Measurements from ENCODE around the gene MDFIC2.
"Not testable (repeated sequence)": the region's sequence is repeated elsewhere in the genome, so short reads cannot be mapped to it uniquely, and the experiment has no call there.

Gene MDFIC2

DNA sequence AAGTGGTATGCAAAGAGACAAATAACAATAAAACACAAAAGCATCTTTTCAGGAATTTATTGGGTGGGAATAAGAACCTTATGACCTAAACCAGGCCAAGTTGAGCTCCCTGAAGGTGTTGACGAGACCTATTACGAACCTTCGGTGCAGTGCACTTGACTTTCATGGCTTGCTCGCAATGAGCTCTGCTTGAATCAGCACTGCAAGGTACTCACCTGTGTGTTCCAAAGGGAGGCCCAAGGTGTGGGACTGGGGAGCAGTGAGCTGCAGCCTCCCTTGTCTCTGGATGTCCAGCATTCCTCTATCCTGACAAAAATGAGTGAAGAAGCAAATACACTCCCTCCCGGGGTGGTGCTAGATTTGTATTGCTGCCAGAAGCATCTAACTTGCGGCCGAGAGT, at the start of gene MDFIC2:
Gene MDFIC2, minus strand, starts transcription at position 303 of the 400 bp plus-strand sequence. CDS start 665 bp downstream, outside the sequence.
- Mint-ChIP-seq H3K27me3 (no peaks in the 10 kb centered on the region), H3K4me3 (no peak within 1 kb of the TSS), H3K27ac (no peak within 1 kb of the TSS), H3K4me1 (no peaks in the 10 kb centered on the region), H3K9me3 (no peaks in the 10 kb centered on the region)
- DNase-seq (no peak), ATAC-seq (no peak)

- DNase-seq (no peak), ATAC-seq (peak; percentile 87)
- no peaks in the 10 kb centered on the region for H3K4me1 Mint-ChIP-seq
- H3K27ac Mint-ChIP-seq, result no peak overlapping the region
- H3K27me3 Mint-ChIP-seq, result no peaks in the 10 kb centered on the region
- peaks cover 8 to 10% of the 10 kb centered on the region in 2 donors for H3K9me3 Mint-ChIP-seq
- no peak overlapping the region for H3K4me3 Mint-ChIP-seq
These were observed 48.7 kb upstream of the MDFIC2 start for GRCh38 chr3:70360979-70361760.

DNA sequence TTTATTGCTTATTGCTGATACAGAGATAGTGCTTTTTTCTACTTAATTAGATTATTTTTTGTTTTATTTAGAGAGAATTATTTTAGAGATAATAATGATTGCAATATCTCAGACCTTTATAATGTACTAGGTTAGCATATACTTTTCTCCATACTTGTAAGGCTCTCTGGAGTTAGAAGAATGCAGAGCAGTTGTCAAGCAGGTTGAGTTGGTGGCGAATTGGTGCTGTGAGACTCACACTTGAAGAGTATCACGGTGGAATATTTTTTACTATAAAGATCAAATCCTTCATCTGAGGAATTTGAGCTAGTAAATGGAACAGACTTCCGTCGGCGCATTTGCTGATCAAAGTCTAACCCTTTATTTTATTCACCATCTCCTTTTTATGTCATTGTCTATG, 47.3 kb upstream of the MDFIC2 start:
- ATAC-seq (no peak), DNase-seq (no peak)
- H3K9me3 Mint-ChIP-seq, result peaks cover 5 to 8% of the 10 kb centered on the region in 2 donors
- H3K27ac Mint-ChIP-seq, result no peak overlapping the region
- no peaks in the 10 kb centered on the region for H3K27me3 Mint-ChIP-seq
- no peaks in the 10 kb centered on the region for H3K4me1 Mint-ChIP-seq
- H3K4me3 Mint-ChIP-seq, result no peak overlapping the region

- H3K27ac Mint-ChIP-seq, result no peak overlapping the region
- no peaks in the 10 kb centered on the region for H3K27me3 Mint-ChIP-seq
These were observed 46.6 kb upstream of the MDFIC2 start for GRCh38 chr3:70358978-70359580.

GRCh38 chr3:70352215-70352614, 39.8 kb upstream of the MDFIC2 start:
- peaks cover 7% of the 10 kb centered on the region in 2 donors for H3K9me3 Mint-ChIP-seq
- ATAC-seq, result no peak

More at GRCh38 chr3:70358978-70359580, 46.6 kb upstream of the MDFIC2 start:
- peaks cover 0 to 4% of the 10 kb centered on the region in 2 donors for H3K9me3 Mint-ChIP-seq
- H3K4me3 Mint-ChIP-seq, result no peak overlapping the region
- no peaks in the 10 kb centered on the region for H3K4me1 Mint-ChIP-seq
- no peak for DNase-seq
- ATAC-seq, result no peak

DNA sequence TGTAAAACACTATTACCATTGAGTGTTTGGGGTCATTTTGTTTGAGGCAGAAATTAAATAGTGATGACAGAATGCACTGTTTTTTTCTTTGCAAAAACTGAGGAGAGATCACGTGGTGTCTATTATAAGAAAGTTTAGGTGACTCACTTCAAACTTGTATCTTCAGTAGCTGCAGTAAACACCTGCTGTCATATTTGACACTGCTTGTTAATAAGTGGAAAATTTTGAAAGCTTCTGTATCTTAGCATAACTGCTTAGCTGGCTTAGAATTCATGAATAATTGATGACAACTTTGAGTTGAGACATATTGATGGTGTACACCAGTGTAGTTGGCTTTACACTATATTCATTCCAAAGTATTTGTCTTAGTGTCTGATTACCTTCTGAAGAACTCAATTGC, 29.7 kb upstream of the MDFIC2 start:
- no peak overlapping the region for H3K4me3 Mint-ChIP-seq
- no peak for DNase-seq
- ATAC-seq, result no peak
- no peaks in the 10 kb centered on the region for H3K9me3 Mint-ChIP-seq
- H3K27me3 Mint-ChIP-seq, result peaks cover 4% of the 10 kb centered on the region
- H3K4me1 Mint-ChIP-seq, result no peaks in the 10 kb centered on the region
- H3K27ac Mint-ChIP-seq, result no peak overlapping the region

More at GRCh38 chr3:70352215-70352614, 39.8 kb upstream of the MDFIC2 start:
- H3K27me3 Mint-ChIP-seq, result peaks cover 25% of the 10 kb centered on the region
- no peaks in the 10 kb centered on the region for H3K4me1 Mint-ChIP-seq
- DNase-seq, result no peak
- no peak overlapping the region for H3K4me3 Mint-ChIP-seq
- no peak overlapping the region for H3K27ac Mint-ChIP-seq

GRCh38 chr3:70336885-70337284, 24.4 kb upstream of the MDFIC2 start:
- not testable (repeated sequence) for H3K4me3 Mint-ChIP-seq, H3K27ac Mint-ChIP-seq, DNase-seq, H3K27me3 Mint-ChIP-seq, ATAC-seq, H3K4me1 Mint-ChIP-seq, H3K9me3 Mint-ChIP-seq

DNA sequence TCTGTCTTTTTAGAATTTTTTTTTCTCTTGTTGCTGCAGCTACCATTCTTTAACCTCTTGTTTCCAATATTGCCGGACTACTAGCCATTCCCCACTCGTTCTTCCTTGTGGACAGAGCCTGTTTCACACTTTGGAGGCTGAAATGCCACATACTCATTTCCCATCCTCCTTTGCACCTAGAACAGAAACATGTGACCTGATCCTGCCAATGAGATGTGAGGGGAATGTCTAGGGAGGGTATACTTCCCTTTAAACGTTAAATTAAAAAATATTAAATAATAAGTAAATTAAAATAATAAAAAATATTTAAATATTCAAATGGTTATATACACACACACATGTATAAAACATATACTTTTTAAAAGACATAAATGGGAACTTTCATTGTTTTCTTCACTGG, 20.6 kb upstream of the MDFIC2 start:
- Mint-ChIP-seq H3K4me1 (no peaks in the 10 kb centered on the region), H3K4me3 (no peak overlapping the region), H3K9me3 (peaks cover 0 to 4% of the 10 kb centered on the region in 2 donors), H3K27me3 (peaks cover 7% of the 10 kb centered on the region), H3K27ac (no peak overlapping the region)
- no peak for DNase-seq
- ATAC-seq, result no peak

- no peak overlapping the region for H3K4me3 Mint-ChIP-seq
- no peak overlapping the region for H3K27ac Mint-ChIP-seq
- peaks cover 13% of the 10 kb centered on the region for H3K27me3 Mint-ChIP-seq
- H3K4me1 Mint-ChIP-seq, result no peaks in the 10 kb centered on the region
- ATAC-seq (no peak), DNase-seq (no peak)
- H3K9me3 Mint-ChIP-seq, result peaks cover 0 to 20% of the 10 kb centered on the region in 2 donors
These were observed 2.6 kb upstream of the MDFIC2 start for GRCh38 chr3:70315021-70315420.

DNA sequence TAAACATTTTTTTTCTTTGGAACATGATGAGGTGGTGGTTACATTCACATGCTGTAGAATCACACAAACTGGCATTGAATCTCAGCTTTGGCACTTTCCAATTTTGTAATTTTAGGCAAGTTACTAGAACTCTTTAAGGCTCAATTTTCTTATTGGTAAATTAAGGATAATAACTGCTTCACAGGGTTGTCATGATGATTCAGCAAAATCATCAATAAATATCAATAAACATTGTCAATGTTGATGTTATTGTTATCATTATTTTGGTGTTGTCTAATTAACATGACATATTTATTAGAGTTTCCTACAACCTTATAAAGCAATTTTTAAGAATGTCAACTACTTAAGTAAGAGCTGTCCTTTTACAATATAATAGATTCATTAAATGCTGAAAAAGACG, 1.6 kb downstream of the MDFIC2 start:
- Mint-ChIP-seq H3K27ac (no peak overlapping the region), H3K27me3 (no peaks in the 10 kb centered on the region), H3K9me3 (no peaks in the 10 kb centered on the region), H3K4me3 (no peak overlapping the region), H3K4me1 (no peaks in the 10 kb centered on the region)
- DNase-seq, result no peak
- ATAC-seq, result no peak

- DNase-seq (no peak), ATAC-seq (no peak)
- no peaks in the 10 kb centered on the region for H3K27me3 Mint-ChIP-seq
- H3K9me3 Mint-ChIP-seq, result peaks cover 0 to 5% of the 10 kb centered on the region in 2 donors
- no peaks in the 10 kb centered on the region for H3K4me1 Mint-ChIP-seq
- H3K27ac Mint-ChIP-seq, result no peak overlapping the region
- H3K4me3 Mint-ChIP-seq, result no peak overlapping the region
These were observed 2.8 kb downstream of the MDFIC2 start for GRCh38 chr3:70309591-70309990.

GRCh38 chr3:70308760-70309159, 3.7 kb downstream of the MDFIC2 start:
- H3K27ac Mint-ChIP-seq, result no peak overlapping the region
- peaks cover 0 to 6% of the 10 kb centered on the region in 2 donors for H3K9me3 Mint-ChIP-seq
- H3K4me1 Mint-ChIP-seq, result no peaks in the 10 kb centered on the region
- H3K27me3 Mint-ChIP-seq, result no peaks in the 10 kb centered on the region
- H3K4me3 Mint-ChIP-seq, result no peak overlapping the region
- DNase-seq (no peak), ATAC-seq (no peak)

- no peak for DNase-seq
- Mint-ChIP-seq H3K27me3 (no peaks in the 10 kb centered on the region), H3K4me1 (no peaks in the 10 kb centered on the region), H3K27ac (no peak overlapping the region), H3K9me3 (peaks cover 0 to 6% of the 10 kb centered on the region in 2 donors), H3K4me3 (no peak overlapping the region)
- no peak for ATAC-seq
These were observed 5.7 kb downstream of the MDFIC2 start for GRCh38 chr3:70306736-70307135.

- ATAC-seq, result no peak
- DNase-seq, result no peak
- Mint-ChIP-seq H3K4me1 (no peaks in the 10 kb centered on the region), H3K27ac (no peak overlapping the region), H3K4me3 (no peak overlapping the region), H3K27me3 (peaks cover 14% of the 10 kb centered on the region), H3K9me3 (no peaks in the 10 kb centered on the region)
These were observed 14.1 kb downstream of the MDFIC2 start for GRCh38 chr3:70298385-70298784.

GRCh38 chr3:70291097-70291482, 21.3 kb downstream of the MDFIC2 start:
- H3K4me1 Mint-ChIP-seq, result no peaks in the 10 kb centered on the region
- H3K27me3 Mint-ChIP-seq, result peaks cover 7% of the 10 kb centered on the region
- ATAC-seq, result no peak
- H3K27ac Mint-ChIP-seq, result no peak overlapping the region
- no peaks in the 10 kb centered on the region for H3K9me3 Mint-ChIP-seq
- no peak for DNase-seq
- H3K4me3 Mint-ChIP-seq, result no peak overlapping the region

GRCh38 chr3:70290431-70291096, 21.9 kb downstream of the MDFIC2 start:
- not testable (repeated sequence) for H3K4me3 Mint-ChIP-seq, H3K27me3 Mint-ChIP-seq, DNase-seq, H3K9me3 Mint-ChIP-seq, ATAC-seq, H3K4me1 Mint-ChIP-seq, H3K27ac Mint-ChIP-seq

Data from stimulated activated naive CD8-positive, alpha-beta T cell treated with anti-CD3 and anti-CD28 coated beads, Interleukin-15, amount 100 ng/mL, for 72 hours (primary cell).